Measurements from ENCODE around the gene PHB1. TPM values are rescaled to one million over a fixed set of nuclear protein-coding genes. Genes with fewer than 3 reads are reported as not detected.

The PHB1 gene
- total RNA-seq, result 128 and 153 TPM in 2 replicates
- 217 TPM for polyA plus RNA-seq (2012)

DNA sequence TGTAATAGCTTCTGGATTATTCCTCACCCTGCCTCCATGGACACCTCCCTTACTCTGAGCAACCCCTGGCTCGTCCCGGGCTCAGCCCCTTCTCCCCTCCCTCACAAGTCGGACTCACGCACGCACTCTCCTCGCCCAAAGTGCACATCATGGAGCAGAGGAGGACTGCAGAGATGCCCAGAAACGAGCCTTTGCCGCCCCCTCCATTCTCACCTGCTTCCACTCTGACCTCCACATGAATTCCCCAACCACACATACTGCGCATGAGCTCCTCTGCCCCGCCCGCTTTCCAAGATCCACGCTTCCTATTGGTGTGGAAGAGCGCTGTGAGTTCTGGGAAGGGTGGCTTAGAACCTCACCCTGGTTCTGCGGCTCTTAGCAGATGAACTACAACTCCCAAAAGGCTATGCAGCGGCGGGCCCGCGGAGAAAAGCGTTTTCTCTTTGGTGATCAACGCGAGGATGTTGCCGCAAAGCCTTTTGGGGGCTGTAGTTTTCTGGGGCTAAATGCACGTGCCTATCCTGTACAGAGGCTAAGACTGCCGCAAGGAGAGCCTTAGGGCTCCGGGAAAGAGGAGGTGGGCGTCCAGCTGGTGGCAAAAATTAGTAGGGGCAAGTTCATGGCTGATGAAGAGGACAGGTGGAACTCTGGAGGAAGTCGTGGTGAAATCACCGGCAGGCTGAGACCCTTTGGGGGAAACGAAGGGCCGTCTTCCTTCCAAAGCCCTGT lies at the start of gene PHB1:
TSS of gene PHB1 (minus strand) at position 261 of the 729 bp plus-strand sequence. CDS start 1,618 bp downstream, outside the sequence.
- DNase-seq (ENCODE audit: low read depth), result peak; percentile 99

- no peak for DNase-seq (ENCODE audit: low read depth)
Measured at GRCh38 chr17:49464049-49464448, 49.4 kb upstream of the PHB1 start.

GRCh38 chr17:49461580-49461979 lies 46.9 kb upstream of the PHB1 start:
- DNase-seq (ENCODE audit: low read depth), result no peak

DNA sequence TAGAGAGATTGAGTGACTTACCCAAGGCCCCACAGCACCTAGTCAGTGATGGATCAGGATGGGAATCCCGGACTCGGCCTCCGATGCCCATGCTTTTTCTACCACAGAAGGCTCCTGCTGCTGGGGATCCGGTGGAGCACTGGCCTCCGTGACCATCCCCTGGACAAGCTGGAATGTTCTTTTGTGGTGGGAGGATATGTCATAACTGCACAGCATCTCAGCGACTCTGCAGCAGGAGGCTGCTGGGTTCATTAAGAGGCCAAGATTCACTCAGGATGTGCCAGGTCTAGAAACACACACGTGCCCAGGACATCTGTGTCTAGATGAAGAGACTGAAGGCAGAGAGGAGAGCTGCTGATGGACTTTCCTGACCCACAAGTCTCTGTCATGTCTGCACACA lies 45.7 kb upstream of the PHB1 start:
- no peak for DNase-seq (ENCODE audit: low read depth)

GRCh38 chr17:49459401-49459984 lies 44.8 kb upstream of the PHB1 start:
- DNase-seq (ENCODE audit: low read depth), result no peak

DNA sequence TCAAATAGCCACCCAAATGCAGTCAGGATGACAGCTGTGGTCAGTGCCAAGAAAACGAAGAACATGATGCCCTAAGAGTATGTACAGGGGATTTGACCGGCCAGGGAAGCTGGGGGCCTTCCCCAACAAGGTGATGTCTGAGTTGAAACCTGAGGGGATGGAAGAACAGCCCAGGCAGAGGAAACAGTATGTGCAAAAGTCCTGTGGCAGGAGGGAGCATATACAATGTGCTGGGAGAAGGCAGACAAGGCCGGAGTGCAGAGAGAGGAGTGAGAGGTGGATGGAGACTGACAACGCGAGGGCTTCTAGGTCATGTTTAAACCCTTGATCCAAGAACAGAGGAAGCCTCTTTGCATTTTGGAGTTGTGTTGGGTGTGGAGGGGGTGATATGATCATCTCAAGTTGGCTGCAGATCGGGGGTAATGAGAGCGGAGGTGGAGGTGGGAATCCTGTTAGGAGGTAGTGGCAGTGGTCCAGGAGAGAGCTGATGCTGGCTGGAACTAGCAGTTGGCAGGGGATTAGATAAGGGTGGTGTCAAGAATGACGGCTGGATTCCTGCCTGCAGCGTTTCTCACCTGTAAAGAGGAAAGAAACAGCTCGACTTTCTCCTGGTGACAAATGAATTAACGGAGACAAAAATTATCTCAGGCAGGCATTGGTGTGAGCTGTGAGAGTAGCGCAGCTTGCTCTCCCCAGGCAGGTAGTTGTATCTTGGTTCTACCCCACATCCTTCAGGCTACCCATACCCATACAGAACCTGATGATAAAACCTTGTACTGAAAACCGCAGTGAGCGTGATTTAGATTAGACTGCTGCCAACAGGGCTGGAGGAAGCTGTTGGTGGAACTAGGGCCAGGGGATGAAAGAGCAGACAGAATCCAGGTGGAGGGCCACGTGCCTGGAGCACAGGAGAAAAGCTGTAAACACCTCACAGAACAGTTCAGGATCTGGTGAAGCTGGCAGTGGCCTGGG lies 43.2 kb upstream of the PHB1 start:
- no peak for DNase-seq (ENCODE audit: low read depth)

DNA sequence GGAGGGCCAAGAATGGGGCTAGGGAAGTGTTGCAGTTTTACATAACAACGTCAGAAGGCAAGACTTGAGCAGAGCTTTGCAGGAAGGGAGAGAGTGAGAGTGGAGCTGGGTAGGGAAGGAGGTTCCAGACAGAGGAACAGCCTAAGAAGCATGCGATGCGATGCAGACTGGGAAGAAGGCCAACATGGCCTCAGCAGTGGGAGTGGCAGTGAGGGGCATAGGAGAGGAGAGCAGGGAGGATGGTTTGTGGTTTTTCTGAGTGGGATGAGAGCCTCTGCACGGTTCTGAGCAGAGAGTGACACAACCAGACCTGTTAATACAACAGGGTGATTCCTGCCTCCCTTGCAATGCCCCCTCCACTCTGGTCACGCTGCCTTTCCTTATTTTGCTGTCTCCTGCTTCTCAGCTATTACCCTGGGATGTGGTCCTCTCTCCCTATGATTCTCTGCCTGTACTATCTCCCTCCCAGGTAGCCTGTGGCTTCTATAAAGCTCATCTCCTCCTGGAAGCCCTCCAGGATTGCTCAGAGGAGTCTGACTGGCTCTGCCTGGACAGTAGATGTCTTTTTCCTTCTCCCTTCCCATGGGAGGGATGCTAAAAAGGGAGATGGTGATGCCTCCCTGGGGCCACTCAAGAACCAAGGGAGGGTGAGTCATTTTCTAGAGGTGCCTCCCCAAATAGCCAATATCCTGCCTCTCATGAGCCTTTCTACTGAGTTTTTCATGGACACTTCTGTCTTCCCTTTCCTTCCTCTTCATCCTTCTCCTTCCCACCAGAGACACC lies 41.7 kb upstream of the PHB1 start:
- peak; percentile 92 for DNase-seq (ENCODE audit: low read depth)

DNA sequence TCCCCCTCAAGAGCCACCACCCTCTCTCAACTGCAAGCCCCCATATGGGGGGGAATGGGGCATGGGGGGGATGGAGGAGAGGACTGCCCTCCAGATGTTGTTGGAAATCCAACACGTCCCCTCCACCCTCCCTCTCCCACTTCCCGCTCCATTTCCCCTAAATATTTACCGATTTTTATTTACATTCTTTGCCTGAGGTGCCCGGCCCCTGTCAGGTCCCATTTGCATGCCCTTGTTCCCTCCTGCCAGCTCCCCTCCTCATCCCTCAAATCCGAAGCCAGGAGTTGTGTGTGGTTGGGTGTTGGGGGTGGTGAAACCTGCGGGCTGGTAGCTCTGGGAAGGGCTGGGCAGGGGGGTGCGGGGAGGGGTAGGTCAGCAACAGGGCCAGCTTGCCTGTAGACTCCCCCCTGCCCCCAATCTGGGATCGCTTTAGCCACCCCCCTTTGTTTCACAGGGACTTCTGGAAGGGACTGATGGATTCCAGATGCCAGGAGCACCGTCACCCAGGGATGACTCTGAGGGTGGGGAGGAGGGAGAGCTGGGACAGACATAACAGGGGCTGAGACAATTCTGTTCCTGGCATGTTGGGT lies 40.7 kb upstream of the PHB1 start:
- DNase-seq (ENCODE audit: low read depth), result no peak

DNA sequence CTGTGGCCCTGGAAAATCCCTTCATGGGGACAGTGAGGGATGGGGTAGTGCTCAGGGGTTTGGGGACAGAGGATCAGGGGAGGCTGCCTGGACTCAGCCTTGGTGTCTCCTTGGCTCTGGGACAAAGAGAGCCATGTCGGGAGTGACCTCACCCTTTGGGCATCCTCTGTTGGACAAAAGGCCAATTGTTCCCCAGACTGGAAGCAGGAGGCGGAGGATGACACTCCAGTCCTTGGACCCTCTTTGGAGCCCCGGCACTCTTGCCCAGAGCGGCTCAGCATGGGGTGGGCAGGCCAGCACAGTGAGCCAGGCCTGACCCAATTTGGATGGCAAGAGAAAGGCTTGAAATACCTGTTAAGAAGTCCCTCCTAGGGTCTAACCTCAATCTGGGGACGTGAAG lies 39.4 kb upstream of the PHB1 start:
- DNase-seq (ENCODE audit: low read depth), result peak; percentile 62

DNA sequence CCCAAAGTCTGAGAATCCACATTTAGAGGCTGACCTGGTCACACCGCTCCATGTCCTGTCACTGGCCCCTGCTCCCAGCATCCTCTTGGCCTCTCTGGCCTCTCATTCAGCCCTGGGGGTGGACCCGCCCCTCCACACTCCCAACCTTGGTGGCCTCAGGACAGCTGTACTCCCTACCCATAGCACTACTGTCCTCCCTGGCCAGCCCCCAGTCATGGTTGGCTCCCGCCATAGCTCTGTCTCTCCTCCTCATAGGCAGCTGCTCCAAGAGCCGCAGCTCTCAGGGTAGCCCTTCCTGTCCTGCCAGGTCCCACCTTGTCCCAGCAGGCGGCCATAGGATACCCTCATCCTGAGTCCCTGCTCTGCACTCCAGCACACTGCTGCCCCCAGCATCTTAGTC lies 38.0 kb upstream of the PHB1 start:
- DNase-seq (ENCODE audit: low read depth), result peak; percentile 23

- DNase-seq (ENCODE audit: low read depth), result no peak
Measured at GRCh38 chr17:49452201-49452600, 37.5 kb upstream of the PHB1 start.

DNA sequence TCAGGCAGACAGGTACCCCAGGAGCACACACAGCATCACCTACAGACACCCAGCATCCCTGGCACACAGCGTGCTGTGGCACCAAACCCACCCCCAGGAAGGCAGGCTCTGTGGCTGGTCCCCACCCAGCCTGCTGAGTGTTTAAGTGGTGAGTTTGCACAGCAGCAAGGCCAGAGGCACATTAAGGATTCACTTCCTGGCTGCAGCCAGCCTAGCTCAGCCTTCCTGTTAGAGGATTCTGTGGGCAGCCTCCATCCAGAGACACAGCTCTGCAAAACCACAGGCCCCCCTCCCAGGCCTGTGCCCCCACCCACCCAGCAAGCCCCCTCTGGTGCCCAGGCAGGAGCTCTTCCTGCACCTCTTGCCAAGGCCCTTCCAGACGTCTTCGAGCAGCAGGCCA lies 36.1 kb upstream of the PHB1 start:
- peak; percentile 34 for DNase-seq (ENCODE audit: low read depth)

GRCh38 chr17:49450181-49450580 lies 35.5 kb upstream of the PHB1 start:
- no peak for DNase-seq (ENCODE audit: low read depth)

DNA sequence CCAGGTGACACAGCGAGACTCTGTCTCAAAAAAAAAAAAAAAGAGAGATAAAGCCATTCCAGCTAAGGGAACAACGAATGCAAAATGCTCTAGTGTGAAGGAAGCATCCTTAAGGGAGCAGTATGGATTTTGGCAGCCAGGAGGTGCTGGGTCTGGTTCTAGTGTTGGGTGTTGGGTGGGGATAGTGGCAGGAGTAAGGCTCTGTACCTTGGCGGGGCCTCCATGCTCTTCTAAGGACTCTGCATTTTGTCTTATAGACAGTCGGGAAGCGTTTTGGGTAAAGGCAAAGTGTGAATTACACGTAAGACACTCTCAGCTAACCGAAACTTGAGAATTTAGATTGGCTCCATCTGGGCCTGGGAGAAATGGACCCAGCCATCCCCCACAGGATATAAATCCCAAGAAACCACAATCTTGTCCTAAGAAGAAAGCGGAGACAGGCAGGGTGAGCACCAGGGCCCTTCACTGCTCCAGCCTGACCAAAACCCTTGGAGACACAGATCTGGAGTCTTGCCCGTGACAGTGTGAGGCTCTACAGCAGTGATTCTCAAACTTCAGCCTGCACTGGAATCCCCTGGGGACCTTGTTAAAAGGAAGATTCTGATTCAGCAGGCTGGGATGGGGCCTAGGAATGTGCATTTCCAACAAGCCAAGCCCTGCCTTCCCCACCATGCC lies 33.1 kb upstream of the PHB1 start:
- DNase-seq (ENCODE audit: low read depth), result peak; percentile 60

DNA sequence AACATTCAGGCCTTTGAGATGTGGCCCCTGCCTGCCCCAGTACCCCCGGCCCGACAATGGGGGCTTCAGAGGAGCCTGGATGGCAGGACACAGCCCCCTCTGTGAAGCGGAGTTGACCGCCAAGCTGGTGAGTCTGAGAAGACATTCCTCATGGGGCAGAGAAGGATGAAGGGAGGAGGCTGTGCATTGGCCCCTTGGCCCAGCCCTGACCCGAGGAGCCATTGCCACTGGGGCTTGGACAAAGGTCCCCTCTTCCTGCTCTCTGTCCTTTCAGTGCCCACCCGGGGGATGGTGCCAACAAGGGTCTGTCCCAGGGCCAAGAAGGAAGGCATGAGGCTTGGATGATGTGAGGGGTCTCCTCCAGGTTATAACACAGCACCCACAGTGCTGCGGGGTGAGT lies 30.9 kb upstream of the PHB1 start:
- DNase-seq (ENCODE audit: low read depth), result no peak

- no peak for DNase-seq (ENCODE audit: low read depth)
Measured at GRCh38 chr17:49444384-49444783, 29.7 kb upstream of the PHB1 start.

DNA sequence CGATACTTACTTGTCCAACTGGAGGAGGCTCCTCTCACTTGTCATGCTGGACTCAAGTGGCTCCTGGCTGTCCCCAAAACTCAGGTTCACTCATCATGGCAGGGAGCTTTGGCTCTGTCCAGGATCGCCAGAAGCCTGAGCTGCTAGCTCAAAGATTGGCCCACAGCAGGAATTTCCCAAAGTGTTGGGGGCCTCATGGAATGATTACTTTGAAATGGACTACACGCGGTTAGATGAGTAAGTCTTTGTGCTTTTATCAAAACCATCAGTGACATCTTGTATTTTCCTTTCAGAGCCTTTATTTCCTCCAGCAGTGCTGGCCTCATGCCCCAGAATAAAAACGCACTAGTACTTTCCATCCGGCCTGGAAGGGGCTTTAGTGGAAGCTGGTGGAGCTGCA lies 29.2 kb upstream of the PHB1 start:
- DNase-seq (ENCODE audit: low read depth), result no peak

GRCh38 chr17:49442041-49442440 lies 27.4 kb upstream of the PHB1 start:
- no peak for DNase-seq (ENCODE audit: low read depth)

DNA sequence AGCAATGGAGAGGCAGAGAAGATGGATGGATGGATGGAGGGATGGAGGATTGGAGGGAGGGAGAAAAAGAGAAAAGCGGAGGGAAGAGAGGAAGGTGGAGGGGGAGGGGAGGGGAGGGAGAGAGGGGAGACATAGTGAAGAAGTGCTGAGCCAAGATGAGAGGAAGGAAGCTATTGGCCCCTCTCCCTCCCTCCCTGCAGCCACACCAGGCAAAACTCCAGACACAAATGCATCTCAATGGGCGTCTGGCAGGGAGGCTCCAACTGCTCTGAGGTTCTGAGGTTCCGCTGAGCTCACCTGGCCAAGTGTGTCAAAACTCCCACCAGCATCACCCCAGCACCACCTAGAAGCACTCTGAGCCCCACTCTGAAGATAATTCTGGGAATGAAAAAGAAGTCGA lies 26.9 kb upstream of the PHB1 start:
- no peak for DNase-seq (ENCODE audit: low read depth)

DNA sequence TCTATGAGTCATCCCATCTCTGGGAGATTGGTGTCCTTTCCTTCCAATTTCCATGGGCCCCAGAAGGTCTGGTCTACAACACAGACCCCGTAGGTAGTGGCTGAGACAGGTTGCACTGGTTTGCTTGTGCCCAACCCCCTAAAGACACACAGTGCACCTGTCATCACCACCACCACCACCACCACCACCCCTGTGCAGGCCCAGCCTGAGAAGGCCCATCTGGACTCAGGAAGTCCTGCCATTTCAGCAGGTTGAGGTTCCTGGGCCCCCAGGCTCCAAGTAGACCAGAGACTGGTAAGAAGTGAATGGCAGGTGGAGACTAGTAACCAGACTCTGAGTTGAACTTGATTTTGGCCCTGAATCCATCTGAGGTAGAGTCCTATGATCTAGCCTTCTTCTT lies 25.9 kb upstream of the PHB1 start:
- peak; percentile 26 for DNase-seq (ENCODE audit: low read depth)
